NCI-H2029 (cell line): ENCODE results near the gene ADRA2C.
A peak's percentile ranks its signal among the peaks of the same experiment; 100 is the strongest.

ENCODE experiments used
- DNase-seq: peaks from one replicate; lab custom pipeline; 2025; lab: John Stamatoyannopoulos, UW

ADRA2C gene

DNA sequence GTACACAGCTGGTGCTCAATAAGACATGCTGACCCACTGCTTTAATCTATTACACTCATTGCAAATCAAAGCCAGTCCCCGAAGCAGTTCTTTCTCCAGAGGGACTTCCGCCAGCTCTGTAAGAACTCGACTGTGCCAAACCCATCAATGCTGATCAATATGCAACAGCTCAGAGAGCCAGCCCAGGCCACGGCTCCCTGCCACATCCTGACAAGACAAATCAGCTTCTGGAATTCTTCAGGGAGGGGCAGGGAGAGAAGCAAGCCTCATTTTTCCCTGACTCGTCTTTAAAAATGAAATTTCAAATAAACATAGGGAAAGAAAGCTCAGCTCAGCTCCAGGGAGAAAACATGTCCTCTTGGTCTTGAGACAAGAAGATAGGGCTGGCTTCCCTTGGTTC is 5.3 kb upstream of the ADRA2C start:
- no peak for DNase-seq

DNA sequence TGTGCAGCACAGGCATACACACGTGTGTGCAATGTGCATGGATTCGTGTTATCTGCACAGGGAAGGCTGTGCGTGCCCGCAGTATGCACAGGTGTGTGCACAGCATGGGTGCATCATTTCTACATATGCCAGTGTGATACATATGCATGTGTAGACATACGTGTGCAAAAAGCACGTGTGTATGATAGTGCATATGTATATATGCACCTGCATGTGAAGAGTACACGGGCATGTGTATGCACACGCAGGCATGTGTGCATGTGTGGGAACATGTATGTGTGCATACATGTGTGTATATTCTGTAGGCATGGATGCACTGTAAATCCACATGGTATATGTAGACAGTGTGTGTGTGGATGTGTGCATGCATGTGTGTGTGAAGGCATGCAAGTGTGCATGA is 3.9 kb upstream of the ADRA2C start:
- DNase-seq: no peak

DNA sequence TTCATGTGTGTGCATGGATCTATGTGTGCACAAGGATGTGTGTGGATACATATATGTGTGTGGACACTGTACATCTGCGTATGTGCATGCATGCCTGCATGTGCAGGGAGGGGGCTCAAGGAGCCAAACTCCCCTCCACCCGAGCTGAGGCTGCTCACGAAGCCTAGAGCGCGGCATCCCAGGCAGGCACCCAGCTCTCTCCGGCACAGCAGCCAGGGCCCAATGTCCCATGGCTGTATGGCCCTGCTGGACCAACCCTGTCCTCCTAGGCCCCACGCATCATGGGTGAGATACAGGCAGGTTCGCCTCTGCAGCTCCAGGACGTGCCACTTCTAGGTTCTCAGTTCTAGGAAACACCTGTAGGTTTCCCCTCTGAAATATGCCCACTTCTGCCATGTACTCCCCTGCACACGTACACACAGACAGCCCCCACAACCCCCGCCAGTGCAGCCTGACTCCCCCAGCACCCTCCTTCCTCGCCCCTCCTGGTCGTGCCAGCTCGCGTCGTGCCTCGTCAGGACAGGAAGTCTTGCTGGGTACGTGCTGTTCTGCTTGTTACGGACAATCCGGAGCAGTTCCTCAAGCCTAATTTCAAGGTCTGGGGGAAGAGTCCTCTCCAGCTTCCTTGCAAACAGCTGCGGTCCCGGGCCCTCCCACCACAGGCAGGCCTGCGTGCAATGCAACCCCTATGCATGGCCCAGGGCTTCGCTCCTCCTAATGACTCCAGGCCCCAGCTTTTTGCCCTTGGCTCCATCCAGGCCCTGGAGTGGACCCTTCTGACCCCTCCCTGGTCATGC is 3.2 kb upstream of the ADRA2C start:
- DNase-seq: no peak

DNA sequence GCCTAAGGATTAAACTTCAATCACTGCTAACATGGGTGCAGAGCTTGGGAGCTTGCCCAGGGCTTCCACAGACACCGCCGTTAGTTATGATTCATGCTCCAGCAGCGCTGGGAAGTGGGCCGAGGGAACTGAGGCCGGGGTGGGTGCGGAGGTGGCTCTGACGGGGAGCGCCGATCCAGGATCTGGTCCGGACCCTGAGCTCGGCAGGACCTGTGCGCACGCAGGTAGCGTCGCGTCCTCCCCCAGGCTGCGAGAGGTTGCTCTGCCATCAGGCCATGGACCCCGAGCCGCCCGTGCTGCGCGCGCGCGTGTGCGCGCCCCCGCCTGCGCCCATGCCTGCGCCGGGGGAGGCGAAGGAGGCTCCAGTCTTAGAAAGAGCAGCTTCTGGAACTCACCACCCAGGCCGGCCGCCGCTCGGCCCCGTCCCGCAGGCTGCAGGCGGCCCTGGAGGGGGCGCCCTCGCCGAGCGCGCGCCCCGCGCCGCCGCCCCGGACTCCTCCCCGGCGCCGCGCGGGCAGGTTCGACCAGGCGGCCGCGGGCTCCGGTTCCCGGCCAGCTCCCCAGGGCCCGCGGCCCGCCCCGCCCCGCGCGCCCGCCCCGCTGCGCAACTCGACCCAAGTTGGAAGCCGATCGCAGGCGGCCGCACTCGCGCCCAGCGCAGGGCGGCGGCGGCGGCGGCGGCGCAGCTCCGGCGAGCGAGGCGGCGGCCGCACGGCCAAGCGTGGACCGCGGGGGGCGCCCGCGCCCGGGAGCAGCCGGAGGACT is 732 bp upstream of the ADRA2C start:
- DNase-seq: no peak

DNA sequence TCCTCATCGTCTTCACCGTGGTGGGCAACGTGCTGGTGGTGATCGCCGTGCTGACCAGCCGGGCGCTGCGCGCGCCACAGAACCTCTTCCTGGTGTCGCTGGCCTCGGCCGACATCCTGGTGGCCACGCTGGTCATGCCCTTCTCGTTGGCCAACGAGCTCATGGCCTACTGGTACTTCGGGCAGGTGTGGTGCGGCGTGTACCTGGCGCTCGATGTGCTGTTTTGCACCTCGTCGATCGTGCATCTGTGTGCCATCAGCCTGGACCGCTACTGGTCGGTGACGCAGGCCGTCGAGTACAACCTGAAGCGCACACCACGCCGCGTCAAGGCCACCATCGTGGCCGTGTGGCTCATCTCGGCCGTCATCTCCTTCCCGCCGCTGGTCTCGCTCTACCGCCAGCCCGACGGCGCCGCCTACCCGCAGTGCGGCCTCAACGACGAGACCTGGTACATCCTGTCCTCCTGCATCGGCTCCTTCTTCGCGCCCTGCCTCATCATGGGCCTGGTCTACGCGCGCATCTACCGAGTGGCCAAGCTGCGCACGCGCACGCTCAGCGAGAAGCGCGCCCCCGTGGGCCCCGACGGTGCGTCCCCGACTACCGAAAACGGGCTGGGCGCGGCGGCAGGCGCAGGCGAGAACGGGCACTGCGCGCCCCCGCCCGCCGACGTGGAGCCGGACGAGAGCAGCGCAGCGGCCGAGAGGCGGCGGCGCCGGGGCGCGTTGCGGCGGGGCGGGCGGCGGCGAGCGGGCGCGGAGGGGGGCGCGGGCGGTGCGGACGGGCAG is 792 bp downstream of the ADRA2C start:
- DNase-seq: peak; percentile 45

DNA sequence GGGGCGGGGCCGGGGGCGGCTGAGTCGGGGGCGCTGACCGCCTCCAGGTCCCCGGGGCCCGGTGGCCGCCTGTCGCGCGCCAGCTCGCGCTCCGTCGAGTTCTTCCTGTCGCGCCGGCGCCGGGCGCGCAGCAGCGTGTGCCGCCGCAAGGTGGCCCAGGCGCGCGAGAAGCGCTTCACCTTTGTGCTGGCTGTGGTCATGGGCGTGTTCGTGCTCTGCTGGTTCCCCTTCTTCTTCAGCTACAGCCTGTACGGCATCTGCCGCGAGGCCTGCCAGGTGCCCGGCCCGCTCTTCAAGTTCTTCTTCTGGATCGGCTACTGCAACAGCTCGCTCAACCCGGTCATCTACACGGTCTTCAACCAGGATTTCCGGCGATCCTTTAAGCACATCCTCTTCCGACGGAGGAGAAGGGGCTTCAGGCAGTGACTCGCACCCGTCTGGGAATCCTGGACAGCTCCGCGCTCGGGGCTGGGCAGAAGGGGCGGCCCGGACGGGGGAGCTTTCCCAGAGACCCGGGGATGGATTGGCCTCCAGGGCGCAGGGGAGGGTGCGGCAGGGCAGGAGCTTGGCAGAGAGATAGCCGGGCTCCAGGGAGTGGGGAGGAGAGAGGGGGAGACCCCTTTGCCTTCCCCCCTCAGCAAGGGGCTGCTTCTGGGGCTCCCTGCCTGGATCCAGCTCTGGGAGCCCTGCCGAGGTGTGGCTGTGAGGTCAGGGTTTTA is 1.5 kb downstream of the ADRA2C start:
- peak; percentile 43 for DNase-seq

DNA sequence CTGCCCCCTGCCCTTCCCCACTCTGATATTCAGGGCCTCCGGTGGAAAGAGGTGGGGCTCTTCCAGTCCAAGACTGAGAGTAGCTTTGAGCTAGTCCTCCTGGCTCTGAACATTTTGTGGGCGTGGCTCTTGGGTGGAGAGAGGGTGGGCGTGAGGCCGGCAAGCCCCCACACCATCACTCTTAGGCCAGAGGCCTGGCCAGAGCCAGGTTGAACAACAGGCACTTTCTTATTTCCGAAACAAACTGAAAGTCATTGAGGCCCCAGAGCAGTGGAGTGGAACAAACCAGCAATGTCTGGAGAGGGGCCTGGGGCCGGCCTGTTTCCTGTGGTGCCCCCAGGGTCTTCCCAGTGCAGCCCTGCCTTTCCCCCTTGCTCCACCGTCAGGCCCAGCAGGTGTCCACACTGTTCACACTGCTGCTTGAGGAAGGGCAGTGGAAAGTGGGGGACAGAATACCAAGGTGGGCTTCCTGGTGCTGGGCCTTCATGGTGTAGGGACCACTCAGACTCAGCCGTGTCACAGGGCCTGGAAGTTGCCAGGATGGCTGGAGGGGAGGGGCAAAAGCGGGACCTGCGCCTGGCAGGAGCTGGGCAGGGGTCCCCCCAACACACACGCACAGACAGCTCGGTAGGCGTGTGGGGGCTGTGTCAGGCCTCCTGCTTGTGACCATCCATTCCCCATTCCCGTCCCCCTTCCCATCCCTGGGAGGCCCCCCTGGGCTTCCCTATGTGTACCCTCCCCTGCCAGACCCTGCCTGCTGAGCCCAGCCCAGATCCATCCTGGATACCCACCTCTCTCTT is 2.9 kb downstream of the ADRA2C start:
- DNase-seq: no peak

DNA sequence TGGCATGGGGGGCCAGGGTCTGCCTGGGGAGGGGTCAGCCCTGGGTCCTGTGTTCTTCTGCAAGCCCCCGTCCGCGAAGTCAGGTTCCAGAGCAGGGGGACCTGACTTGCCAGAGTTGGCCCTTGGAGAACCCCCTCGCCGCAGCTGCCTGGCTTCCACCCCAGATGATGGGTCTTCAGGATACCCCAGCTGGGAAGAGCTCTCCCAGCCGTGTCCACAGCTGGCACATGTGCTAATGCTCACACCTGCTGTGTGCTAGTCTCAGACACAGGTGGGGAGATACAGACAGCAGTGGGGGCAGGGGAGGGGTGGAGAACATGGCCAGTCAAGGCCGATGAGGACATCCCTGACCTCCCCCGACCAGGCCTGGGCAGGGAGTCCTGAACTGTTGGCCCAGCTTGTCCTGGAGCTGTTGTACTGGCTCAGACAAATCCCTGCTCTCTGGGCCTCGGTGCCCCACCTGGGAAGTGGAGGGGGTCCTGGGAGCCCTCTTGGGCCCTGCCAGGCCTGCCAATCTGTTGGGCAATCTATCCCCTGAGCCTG is 3.5 kb downstream of the ADRA2C start:
- no peak for DNase-seq

DNA sequence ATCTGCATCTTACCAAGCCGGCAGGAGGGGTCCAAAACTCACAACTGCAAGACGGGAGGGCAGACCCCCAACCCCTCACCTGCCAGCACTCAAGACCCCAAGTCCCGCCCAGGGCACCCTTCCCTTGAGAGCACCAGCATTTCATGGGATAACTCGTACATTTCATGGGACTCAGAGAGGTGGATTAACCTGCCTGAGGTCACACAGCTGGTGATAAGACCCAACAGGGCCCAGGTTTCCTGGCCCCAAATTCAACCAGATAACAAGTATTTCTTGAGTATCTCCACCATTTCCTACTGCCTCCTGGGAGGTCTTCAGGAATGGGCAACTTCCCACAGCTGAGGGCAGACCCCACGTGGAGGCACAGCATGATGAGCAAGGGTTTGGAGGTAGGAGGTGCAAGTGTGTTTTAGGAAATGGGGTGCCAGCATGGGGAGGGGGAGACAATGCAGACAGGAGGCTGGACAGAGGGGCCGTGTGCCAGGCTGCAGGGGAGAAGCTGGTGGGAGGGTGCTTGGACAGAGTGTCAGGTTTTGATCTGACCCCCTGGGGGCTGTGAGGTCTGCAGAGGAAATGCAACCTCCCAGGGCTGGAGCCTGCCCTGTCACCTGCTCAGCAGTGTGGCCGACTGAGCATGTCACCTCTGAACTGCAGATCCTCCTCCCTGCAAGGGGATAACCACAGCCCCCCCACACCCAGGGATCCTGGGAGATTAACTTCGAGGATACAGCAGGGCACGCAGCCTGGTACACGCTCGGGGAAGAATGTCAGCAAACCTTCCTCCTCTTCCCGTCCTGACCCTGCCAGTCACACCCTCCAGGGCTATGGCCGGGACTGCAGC is 4.4 kb downstream of the ADRA2C start:
- no peak for DNase-seq

DNA sequence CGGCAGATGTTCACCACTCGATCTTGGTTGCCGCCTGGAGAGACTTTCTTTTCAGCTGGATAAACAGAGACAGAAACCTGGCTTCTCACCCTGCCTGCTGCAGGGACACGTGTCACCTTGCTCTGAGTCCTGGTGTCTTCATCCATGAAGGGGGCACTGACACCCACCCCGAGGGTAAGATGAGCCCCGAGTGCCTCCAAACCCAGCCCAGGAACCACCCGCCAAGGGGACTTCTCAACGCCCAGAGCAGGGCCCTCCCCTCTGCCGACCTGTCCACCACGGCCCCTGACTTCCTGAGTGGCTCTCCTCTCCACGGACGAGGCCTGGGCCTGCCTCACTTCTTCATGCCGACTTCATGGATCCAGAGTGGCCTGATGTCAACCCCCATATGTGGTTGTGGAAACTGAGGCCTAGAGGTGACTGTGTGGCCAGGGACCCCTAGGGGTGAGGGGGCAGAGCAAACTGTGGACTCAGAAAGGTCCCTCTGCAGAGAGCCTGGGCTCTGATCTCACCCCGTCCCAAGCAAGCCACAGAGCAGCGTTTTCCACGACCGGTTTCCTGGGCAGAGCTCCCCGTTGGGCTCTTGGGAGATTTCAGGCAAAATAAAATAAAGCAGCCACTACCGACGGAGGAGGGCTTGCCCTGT is 5.1 kb downstream of the ADRA2C start:
- DNase-seq: no peak

DNA sequence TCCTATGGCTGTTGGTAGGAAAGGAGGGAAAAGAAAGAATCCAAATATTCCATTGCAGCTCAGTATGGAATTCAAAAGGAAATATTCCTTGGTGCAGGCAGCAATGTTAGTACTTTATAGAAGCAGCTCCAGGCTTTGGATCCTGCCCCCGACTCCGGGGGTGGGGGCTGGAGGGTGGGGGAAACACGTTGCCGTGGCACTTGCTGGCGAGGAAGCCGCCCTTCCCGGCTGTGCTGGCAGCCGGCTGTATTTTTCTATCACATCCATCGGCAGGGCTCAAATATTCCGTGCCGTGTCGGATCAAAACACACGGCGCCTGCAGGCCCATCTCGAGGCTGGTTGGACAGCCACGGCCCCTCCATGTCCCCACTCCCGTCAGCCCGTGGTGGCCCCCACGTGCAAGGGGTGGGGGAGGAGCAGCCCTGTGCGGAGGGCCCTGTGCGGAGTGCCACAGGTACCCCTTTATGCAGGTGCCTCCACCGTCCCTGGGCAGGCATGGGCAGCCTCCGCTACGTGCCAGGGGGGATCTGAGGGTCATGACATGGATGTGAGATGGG is 5.8 kb downstream of the ADRA2C start:
- no peak for DNase-seq

DNA sequence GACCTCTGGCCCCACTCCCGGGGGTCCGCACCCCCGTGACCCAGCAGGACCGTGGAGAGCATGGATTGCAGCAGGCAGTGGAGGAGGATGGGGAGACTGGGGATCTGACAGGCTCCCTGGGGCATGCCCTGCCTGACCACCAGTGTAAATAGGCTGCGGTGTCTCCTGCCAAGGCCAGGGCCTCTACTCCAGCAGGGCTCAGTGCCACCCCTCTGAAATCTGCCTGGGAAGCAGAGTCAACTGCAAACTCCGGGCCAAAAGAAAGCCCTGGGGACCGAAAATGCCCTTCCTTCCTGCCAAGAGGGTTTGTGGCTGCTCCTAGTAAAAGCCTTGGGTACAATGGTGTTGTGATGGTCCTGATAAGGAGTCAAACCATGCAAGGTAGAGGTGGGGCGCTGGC is 6.4 kb downstream of the ADRA2C start:
- no peak for DNase-seq

DNA sequence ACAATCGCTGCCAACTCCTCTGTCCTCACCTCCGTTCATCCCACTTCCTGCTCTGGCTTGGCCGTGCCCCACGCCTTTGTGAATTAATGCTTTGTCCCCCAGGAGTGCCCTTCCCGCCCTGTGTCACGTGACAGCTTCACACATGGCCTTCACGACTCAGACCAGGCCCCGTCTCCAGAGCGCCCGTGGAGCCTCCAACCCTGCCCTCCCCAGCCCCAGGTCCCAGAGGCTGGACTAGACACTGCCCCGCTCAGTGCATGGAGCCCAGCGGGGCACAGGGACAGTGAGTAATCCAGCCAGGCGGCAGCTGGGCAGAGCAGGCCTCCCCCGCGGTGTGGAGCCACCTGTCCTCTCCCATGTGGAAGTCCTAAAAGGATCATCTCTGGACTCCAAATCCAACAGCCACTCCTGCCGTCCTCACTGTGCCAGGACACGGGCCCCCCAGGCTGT is 7.4 kb downstream of the ADRA2C start:
- DNase-seq: no peak

DNA sequence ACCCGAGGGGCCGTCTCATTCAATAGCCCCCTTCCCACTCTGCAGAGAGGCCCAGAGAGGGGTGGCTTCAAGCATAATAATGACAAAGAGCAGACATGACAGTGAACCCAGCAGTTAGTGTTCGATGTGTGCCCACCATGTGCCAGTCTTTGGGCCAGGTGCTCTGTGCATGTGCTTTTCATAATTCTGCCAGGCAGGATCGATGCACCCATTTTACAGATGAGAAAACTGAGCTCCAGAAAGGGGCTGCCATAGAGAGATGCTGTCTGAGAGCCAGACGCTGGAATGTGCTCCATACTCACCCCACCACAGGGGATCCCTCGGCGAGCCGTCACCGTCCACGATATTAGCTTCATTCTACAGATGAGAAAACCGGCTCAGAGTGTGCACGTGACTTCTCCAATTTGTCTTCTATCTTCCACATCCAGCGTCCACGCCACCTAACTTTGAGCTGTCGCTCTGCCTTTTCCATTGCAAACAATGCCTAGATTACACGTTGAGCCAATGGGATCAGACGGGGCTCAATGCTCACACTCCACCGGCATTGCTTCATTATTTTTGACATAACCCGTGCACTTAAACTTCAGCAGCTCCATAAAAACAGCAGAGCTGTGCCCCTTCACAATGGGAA is 8.2 kb downstream of the ADRA2C start:
- no peak for DNase-seq

DNA sequence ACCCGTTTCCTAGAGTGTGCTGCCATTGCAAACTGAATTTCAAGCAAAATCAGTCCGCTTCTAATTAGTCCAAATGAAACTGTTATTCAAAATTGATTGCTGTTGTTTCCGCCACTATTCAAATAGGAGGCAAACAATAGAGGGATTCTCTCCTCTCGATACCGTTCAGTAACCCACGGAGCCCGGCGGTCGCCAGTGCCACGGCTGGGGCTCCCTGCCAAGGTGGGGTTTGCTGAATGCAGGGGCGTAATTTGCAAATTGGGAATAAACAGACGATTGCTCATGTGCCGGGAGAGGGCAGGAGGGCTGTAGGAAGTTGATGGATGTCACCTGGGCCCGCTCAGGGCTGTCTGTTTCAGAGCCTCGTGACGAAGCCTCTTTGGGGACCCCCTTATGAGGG is 8.8 kb downstream of the ADRA2C start:
- DNase-seq: no peak

DNA sequence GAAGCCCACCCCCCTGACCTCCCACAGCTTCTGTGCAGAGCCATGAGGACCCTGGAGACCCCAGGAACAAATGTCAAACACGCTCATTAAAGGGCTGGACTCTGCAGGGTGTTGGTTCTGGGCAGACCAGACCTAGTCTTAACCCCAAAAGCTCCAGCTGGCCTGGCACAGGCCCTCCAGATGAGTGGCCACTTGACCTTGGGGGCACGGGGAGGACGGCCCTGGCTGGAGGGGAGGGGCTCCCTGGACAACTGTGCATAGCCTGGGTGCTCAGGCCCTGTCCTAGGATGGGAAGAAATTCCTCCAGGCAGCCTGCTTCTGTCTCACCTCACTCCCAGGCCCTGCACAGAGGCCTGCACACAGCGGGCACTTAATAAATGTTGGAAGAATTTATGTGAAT is 9.4 kb downstream of the ADRA2C start:
- DNase-seq: no peak

DNA sequence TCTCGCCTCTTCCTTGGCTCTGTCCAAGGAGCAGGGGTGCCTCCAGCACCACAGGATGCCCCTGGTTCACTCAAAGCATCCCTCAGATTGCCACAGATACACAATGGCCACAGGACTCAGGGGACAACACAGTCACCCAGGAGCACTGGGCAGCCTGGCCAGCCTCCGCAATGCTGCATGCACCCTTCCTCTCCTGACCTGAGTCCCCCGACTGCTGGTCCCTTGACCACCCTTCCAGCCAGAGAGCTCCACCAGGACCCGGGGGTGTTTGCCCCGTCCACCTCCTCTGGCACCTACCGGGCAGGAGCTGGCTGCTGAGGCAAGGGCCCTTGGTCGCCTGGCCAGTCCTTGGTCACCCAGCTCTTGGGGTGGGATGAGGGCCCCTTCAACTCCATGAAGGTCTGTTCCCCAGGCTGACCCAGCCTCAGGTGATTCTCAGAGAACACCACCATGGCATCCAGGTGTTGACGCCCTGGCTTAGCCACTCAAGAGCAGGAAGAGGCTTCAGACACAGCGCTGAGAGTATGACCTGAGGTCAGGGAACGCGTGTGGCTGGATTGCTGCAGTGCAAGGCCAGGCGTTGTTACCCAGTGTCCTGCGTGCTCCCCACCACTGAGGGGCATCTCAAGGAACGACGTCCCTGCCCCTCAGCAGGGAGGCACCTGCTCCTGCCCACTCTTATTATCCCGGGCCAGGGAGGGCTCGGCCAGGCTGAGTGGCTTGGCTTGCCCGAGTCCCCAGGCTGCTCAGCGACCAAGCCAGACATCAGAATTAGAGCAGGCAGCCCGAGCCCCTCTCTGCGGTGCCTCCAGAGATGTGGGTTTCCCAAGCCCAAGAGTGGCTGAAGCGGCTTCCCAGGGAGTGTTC is 10.2 kb downstream of the ADRA2C start:
- no peak for DNase-seq

DNA sequence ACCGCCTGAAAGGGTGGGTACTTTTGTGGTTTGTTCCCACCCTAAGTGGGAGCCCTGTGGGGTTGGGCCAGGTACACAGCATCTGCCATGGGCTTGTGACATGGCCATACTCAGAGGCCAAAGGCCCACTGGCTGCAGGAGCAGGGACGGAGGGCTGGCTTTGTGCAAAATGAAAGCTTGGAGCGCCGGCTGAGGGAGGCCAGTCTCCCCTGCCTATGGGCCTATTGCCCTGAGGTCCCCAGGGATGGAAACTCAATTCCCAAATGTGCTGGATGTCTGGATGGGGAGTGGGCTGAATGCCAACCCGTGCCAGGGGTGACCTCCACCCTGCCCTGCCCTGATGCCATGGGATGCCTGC is 10.8 kb downstream of the ADRA2C start:
- DNase-seq: no peak
